SK-N-SH (cell line): ENCODE data around the gene DMRT3. TPM values are rescaled to one million over a fixed set of nuclear protein-coding genes. Genes with fewer than 3 reads are reported as not detected.

Source experiments
- CTCF ChIA-PET: fragments of 300-600, 350-600 bp; formaldehyde crosslinking; extraction: SDS; loops from one replicate; lab custom pipeline; 2021; lab: Yijun Ruan, JAX
- POLR2A ChIA-PET: fragments of 350-600 bp; sonication (Branson Sonifier 250); formaldehyde crosslinking; extraction: SDS; loops from one replicate; lab custom pipeline; 2020; ENCODE audit warnings: antibody characterized with exemption, inconsistent platforms; lab: Yijun Ruan, JAX
- DNase-seq: peaks from one replicate; pipeline ENCODE4 v3.0.0; 2012
- H2AFZ ChIP-seq: fragments of 200-600 bp; sonication (generic); 2 replicates; pipeline ENCODE4 v1.8.1; 2016; ENCODE audit warnings: antibody characterized with exemption, mild to moderate bottlenecking, low read depth
- H3F3A ChIP-seq: fragments of 200-600 bp; sonication (generic); replicated peaks from 2 replicates; pipeline ENCODE3; 2016; ENCODE audit warnings: antibody characterized with exemption, mild to moderate bottlenecking; ENCODE audit not compliant: insufficient read depth
- H3K27ac ChIP-seq, 2 experiments: fragments of 200-500 bp in 1 of 2; fragments of 200-600 bp in 1 of 2; sonication (Bioruptor generic) in 1 of 2; sonication (generic), shearing (Covaris generic) in 1 of 2; 2 replicates each; pipeline versions ENCODE4 v1.5.1 to v1.6.1; 2014 to 2016; ENCODE audit warnings: low read depth in 2 of 2, inconsistent platforms in 1 of 2, low read length in 1 of 2, mild to moderate bottlenecking in 1 of 2, mixed read lengths in 1 of 2
- H3K27me3 ChIP-seq: fragments of 200-600 bp; sonication (generic), shearing (Covaris generic); 2 replicates; pipeline ENCODE4 v1.6.1; 2016; ENCODE audit warnings: mixed run types; ENCODE audit not compliant: insufficient read depth
- H3K36me3 ChIP-seq, 2 experiments: fragments of 200-500 bp in 1 of 2; fragments of 200-600 bp in 1 of 2; sonication (Bioruptor generic) in 1 of 2; sonication (generic) in 1 of 2; replicated peaks in 1 of 2; 2 replicates each; pipeline versions ENCODE3 to v1.5.1; 2014 to 2016; ENCODE audit warnings: low read length in 1 of 2, mild to moderate bottlenecking in 1 of 2; ENCODE audit not compliant: insufficient read depth in 2 of 2, control insufficient read depth in 1 of 2
- H3K4me1 ChIP-seq, 2 experiments: fragments of 200-500 bp in 1 of 2; fragments of 200-600 bp in 1 of 2; sonication (Bioruptor generic) in 1 of 2; sonication (generic), shearing (Covaris generic) in 1 of 2; 2 replicates each; pipeline versions ENCODE4 v1.5.1 to v1.6.1; 2014 to 2016; ENCODE audit warnings: low read depth in 1 of 2, low read length in 1 of 2, mixed run types in 1 of 2; ENCODE audit not compliant: insufficient read depth in 2 of 2, control insufficient read depth in 1 of 2
- H3K4me2 ChIP-seq: fragments of 200-600 bp; sonication (generic), shearing (Covaris generic); 2 replicates; pipeline ENCODE4 v1.6.1; 2017; ENCODE audit warnings: mixed run types
- H3K4me3 ChIP-seq, 2 experiments: fragments of 200-500 bp in 1 of 2; fragments of 200-600 bp in 1 of 2; sonication (Bioruptor generic) in 1 of 2; sonication (generic), shearing (Covaris generic) in 1 of 2; 2 replicates each; pipeline versions ENCODE4 v1.5.1 to v1.8.1; 2014 to 2016; ENCODE audit warnings: low read depth in 2 of 2, inconsistent platforms in 1 of 2, low read length in 1 of 2, mild to moderate bottlenecking in 1 of 2, mixed read lengths in 1 of 2, moderate library complexity in 1 of 2
- H3K79me2 ChIP-seq: fragments of 200-600 bp; sonication (generic); 2 replicates; pipeline ENCODE4 v1.8.1; 2017; ENCODE audit warnings: mild to moderate bottlenecking; ENCODE audit not compliant: insufficient read depth
- H3K9ac ChIP-seq: fragments of 200-600 bp; sonication (generic); 2 replicates; pipeline ENCODE4 v1.6.1; 2017; ENCODE audit warnings: mixed run types
- H3K9me2 ChIP-seq: fragments of 200-600 bp; sonication (generic); 2 replicates; pipeline ENCODE4 v1.6.1; 2017; ENCODE audit warnings: mixed run types
- H3K9me3 ChIP-seq: fragments of 200-600 bp; sonication (generic); 2 replicates; pipeline ENCODE4 v1.6.1; 2017; ENCODE audit warnings: mixed run types, mild to moderate bottlenecking, moderate library complexity
- H4K20me1 ChIP-seq: fragments of 200-600 bp; sonication (generic); 2 replicates; pipeline ENCODE4 v1.6.1; 2017; ENCODE audit warnings: mild to moderate bottlenecking, mixed run types; ENCODE audit not compliant: insufficient read depth
- CHD2 ChIP-seq: fragments of 150-350 bp; IDR thresholded peaks from 2 replicates; pipeline ENCODE4 v1.6.1; 2018; ENCODE audit warnings: low read length; ENCODE audit not compliant: partially characterized antibody
- CTCF ChIP-seq: fragments of 200-600 bp; sonication (generic); IDR thresholded peaks from 2 replicates; pipeline ENCODE4 v1.6.1; 2017; ENCODE audit warnings: antibody characterized with exemption, mild to moderate bottlenecking, moderate library complexity
- EP300 ChIP-seq, 2 experiments: IDR thresholded peaks; 2 replicates each; pipeline versions ENCODE4 v1.4.0 to v1.6.1; 2012; ENCODE audit warnings: borderline replicate concordance in 1 of 2, low read depth in 1 of 2, low read length in 1 of 2
- EZH2phosphoT487 ChIP-seq: fragments of 200-600 bp; sonication (generic); IDR thresholded peaks from 2 replicates; pipeline ENCODE4 v1.6.1; 2017; ENCODE audit warnings: low read depth, mixed run types, mild to moderate bottlenecking, antibody characterized with exemption, moderate library complexity, borderline replicate concordance
- JUND ChIP-seq: IDR thresholded peaks from 2 replicates; pipeline ENCODE4 v1.4.0; 2012
- MAX ChIP-seq: IDR thresholded peaks from 2 replicates; pipeline ENCODE4 v1.4.0; 2012; ENCODE audit warnings: low read depth
- MXI1 ChIP-seq: IDR thresholded peaks from 2 replicates; pipeline ENCODE4 v1.6.1; 2012; ENCODE audit warnings: mild to moderate bottlenecking, low read depth, low read length, improper control_type of control experiment
- POLR2AphosphoS5 ChIP-seq: IDR thresholded peaks from 2 replicates; pipeline ENCODE4 v1.6.1; 2012; ENCODE audit warnings: low read depth, low read length
- RFX5 ChIP-seq: IDR thresholded peaks from 2 replicates; pipeline ENCODE4 v1.6.1; 2012; ENCODE audit warnings: mild to moderate bottlenecking, improper control_type of control experiment, low read length
- SMC3 ChIP-seq: IDR thresholded peaks from 2 replicates; pipeline ENCODE4 v1.6.1; 2012; ENCODE audit warnings: low read depth, low read length, improper control_type of control experiment
- USF1 ChIP-seq: IDR thresholded peaks from 2 replicates; pipeline ENCODE4 v1.4.0; 2012; ENCODE audit warnings: low read depth, borderline replicate concordance
- YY1 ChIP-seq: IDR thresholded peaks from 2 replicates; pipeline ENCODE4 v1.4.0; 2012; ENCODE audit warnings: low read depth, mild to moderate bottlenecking
- ZBTB33 ChIP-seq: IDR thresholded peaks from 2 replicates; pipeline ENCODE4 v1.4.0; 2012; ENCODE audit warnings: low read depth, borderline replicate concordance
- WGBS: methylation state at CpG from one replicate; pipeline ENCODE4 v1.1.6; 2017; ENCODE audit warnings: low lambda C conversion rate; 5-methylcytosine and 5-hydroxymethylcytosine counted together
- polyA plus RNA-seq, 3 experiments: library from polyadenylated mRNA; depleted of rRNA; stranded (reverse); fragments of >200 nt; gene quantifications; 2 replicates each; pipeline ENCODE4 v1.2.3, GENCODE V29; 2012

DMRT3 gene
- polyA plus RNA-seq, 1 of the 3 experiments (the other 2 are of a cell fraction) = not detected

GRCh38 chr9:1018121-1018520 is 41.7 kb downstream of the DMRT3 start:
- H3F3A ChIP-seq = no peaks in the 10 kb centered on the region
- H3K79me2 ChIP-seq = no peaks in the 10 kb centered on the region
- no peak overlapping the region for H3K4me2 ChIP-seq
- WGBS = 6% methylated on average over 10 of the region's 10 CpGs
- H4K20me1 ChIP-seq = no peaks in the 10 kb centered on the region
- no peak overlapping the region for H3K27ac ChIP-seq
- ChIA-PET POLR2A (no interaction called here), CTCF (interaction anchor here (4.7 kb wide), 1 partner anchor 9 kb away, joined by 21 read pairs; no protein-coding TSS in a partner anchor)
- H2AFZ ChIP-seq = no peak overlapping the region
- no peak for DNase-seq
- TF ChIP-seq MXI1 (no peak), POLR2AphosphoS5 (no peak), MAX (no peak), EZH2phosphoT487 (no peak), ZBTB33 (no peak), JUND (no peak), YY1 (no peak), EP300 (IDR thresholded peaks at IDR 0.05; ENCODE audit: borderline replicate concordance in 1 of 2, low read depth in 1 of 2, low read length in 1 of 2) (no peak), RFX5 (no peak), SMC3 (no peak), CTCF (peak; percentile 33; the same call in 1 of the 2 replicates), CHD2 (no peak), USF1 (peak; percentile 55; the same call in 1 of the 2 replicates)
- no peak overlapping the region for H3K9ac ChIP-seq
- H3K4me1 ChIP-seq = no peaks in the 10 kb centered on the region
- no peaks in the 10 kb centered on the region for H3K9me2 ChIP-seq
- no peaks in the 10 kb centered on the region for H3K9me3 ChIP-seq
- H3K36me3 ChIP-seq = no peaks in the 10 kb centered on the region
- H3K27me3 ChIP-seq = peaks cover 12% of the 10 kb centered on the region
- H3K4me3 ChIP-seq = no peak overlapping the region; a peak in 1 of 4 replicates
